ENCODE results near the gene KCMF1.

Gene KCMF1

DNA sequence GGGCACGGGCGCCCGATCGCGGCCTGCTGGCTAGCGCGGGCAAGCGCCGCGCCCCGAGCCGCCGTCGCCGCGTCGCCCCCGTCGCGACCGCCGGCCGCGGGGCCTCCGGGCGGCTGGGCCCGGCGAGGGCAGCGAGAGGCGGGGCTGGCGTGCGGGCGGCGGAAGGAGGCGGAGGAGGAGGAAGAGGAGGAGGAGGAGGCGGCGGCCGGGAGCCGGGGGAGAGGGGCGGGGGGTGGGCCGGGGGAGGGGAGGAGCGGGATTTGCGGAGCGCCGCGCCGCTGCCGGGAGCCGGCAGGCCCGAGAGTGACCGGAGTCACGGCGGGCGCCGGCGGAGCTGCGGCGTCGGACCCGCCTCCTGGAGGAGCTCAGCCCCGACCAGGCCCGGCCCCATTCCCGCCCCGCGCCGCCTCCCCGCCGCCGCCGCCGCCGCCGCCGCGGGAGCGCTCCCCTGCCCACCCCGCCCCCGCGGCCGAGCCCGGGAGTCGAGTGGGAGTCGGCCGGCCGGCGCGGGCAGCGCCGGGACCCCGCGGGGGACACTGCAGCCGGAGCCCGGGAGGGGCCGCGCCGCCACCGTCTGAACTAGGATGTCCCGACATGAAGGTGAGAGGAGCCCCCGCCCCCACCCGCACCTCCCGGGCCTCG lies at the start of gene KCMF1:
KCMF1 (plus strand) TSS at position 294 of the 642 bp plus-strand sequence; CDS start at position 585, 291 bp downstream.
- TF ChIP-seq CTCF (IDR thresholded peaks at IDR 0.05), result no peak

GRCh38 chr2:84923009-84923408 lies 48.0 kb upstream of the KCMF1 start:
- TF ChIP-seq CTCF (IDR thresholded peaks at IDR 0.05), result no peak

GRCh38 chr2:84924173-84925106 lies 46.5 kb upstream of the KCMF1 start:
- TF ChIP-seq CTCF (IDR thresholded peaks at IDR 0.05), result no peak

- no peak for TF ChIP-seq CTCF (IDR thresholded peaks at IDR 0.05)
Measured at GRCh38 chr2:84925336-84925723, 45.6 kb upstream of the KCMF1 start.

DNA sequence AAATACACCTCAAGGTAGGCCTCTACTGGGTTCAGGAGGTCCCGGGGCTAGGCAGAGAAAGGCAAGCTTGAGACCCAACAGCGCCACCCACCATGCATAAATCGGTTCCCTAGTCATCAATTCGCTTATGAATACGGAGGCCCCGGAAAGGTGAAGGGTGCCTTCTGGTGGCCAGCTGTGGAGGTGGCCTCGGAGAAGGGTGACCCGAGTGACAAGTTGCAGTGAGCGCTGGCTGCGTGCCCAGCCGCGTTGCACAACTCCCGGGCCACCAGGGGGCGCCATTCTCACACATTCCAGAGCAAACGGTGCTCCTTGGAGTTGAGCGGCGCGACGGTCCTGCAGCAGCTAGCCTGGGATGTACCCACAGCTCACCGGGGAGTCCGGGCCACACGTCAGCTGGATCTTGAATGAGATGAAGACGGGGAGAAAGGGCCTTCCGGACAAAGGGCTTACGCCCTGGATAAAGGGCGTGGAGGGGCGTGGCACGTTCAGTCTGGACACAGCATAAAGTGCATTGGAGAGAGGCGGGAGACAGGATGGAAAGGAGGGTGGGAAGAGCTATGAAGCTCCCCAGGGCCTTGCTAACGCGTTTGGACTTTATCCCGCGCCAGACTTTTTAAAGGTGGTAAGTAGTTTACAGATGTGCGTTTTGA lies 45.1 kb upstream of the KCMF1 start:
- TF ChIP-seq CTCF (IDR thresholded peaks at IDR 0.05), result peak; percentile 92

GRCh38 chr2:84927275-84927627 lies 43.7 kb upstream of the KCMF1 start:
- 0 out of 2 replicates have a peak, but pooled peaks have one; percentile 7 for TF ChIP-seq CTCF (IDR thresholded peaks at IDR 0.05)

- no peak for TF ChIP-seq CTCF (IDR thresholded peaks at IDR 0.05)
Measured at GRCh38 chr2:84931384-84931821, 39.6 kb upstream of the KCMF1 start.

Measured in LNCAP (cell line).